ENCODE data around the gene CSRP1.

The CSRP1 gene

GRCh38 chr1:201511941-201512539 is 5.1 kb upstream of the CSRP1 start:
- no peak for DNase-seq

DNA sequence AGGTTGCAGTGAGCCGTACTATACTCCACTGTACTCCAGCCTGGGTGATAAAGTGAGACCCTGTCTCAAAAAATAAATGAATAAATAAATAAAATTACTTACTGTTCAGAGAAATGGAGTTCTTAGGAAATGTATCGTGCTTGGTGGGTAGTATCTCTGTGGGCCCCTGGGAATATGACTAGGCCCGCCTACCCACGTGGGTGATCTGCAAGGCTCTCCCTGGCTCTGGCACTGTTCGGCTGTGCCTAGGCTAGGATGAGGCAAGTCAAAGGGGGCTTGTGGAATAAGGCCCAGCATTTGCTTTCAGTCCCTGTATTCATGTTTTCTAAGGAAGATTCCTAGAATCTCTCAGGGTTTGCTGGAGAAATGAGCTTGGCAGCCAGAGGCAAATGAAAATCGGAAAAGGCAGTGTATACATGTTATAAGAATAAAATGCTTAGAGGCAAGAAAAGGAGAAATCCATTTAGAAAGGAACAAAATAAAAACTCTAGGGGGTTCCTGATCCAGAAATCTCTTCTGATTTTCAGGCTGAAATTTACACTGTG is 4.5 kb upstream of the CSRP1 start:
- DNase-seq, result no peak

DNA sequence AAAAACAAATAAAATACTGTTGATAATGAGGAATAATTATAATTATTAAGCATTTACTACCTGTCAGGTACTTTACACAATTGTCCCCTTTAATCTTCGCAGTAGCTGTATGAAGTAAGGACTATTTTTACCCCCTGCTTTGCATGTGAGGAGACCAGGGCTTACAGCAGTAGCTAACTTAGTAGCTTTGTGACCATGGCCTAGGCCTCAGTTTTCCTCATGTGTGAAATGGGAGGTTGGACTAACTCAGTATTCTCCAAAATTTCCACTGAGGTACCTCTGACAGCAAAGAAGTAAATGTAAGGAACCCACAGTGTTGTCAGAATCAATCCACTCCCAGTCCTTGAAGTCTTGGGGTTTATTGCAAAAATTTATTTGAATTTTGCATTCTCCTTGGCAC is 3.8 kb upstream of the CSRP1 start:
- no peak for DNase-seq

GRCh38 chr1:201509601-201510374 is 2.9 kb upstream of the CSRP1 start:
- DNase-seq, result no peak

DNA sequence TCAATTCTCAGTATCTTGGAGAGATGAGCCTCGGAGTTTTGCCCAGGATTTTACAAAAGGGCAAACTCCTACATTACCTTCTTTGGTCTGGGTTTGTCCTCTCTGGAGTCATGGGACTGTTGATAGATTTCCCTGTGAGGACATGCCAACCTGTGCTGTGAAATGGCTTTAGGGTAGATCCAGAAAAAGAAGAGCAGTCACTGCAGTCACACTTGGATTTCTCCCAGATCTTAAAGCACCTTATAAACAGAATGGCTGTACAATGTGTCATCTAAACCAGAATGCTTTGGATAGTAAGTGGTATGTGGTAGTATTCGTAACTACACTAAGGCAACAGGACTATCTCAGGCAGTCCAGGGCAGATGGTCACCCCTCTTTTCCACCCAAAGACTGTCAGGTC is 1.9 kb upstream of the CSRP1 start:
- DNase-seq, result no peak

- DNase-seq, result no peak
These were observed 395 bp upstream of the CSRP1 start for GRCh38 chr1:201507360-201507675.

DNA sequence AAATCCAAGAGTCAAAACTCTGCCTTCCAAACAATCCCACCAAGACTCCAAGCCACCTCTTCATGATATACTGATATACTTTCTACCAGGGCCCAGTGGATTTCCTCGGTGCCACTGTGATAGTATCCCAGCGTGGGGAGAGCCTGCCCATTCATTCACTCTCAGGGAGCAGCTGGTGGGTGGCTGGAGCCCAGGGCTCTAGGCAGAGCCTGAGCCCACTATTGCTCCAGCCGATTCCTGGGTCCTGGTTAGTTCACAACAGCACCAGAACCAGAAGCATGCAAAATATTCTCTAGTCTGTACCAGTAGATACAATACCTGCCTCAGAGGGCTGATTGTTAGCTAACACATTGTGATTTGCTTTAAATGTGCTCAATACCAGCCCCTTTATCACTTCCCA is 831 bp downstream of the CSRP1 start:
- DNase-seq, result no peak

GRCh38 chr1:201505503-201505890 is 1.4 kb downstream of the CSRP1 start:
- DNase-seq, result no peak

- DNase-seq, result no peak
These were observed 2.0 kb downstream of the CSRP1 start for GRCh38 chr1:201504799-201505502.

- DNase-seq, result no peak
These were observed 2.7 kb downstream of the CSRP1 start for GRCh38 chr1:201504179-201504631.

GRCh38 chr1:201503397-201504176 is 3.3 kb downstream of the CSRP1 start:
- DNase-seq, result no peak

DNA sequence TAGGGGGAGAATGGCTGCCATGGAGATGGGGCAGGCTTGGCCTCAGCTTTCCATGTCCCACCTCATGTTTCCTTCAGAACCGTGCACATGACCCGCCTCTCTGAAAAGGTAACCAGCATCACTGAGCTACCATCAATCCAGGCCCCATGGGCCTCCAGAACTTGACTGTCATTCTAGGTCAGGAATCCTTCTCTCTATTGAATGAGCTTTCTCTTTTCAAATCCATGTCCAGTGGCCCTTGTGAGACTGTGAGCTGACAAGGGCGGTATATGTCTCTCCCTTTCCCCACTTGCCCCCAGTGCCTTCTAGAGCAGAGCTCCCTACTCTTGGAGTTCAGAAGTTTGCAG is 4.4 kb downstream of the CSRP1 start:
- DNase-seq, result no peak

DNA sequence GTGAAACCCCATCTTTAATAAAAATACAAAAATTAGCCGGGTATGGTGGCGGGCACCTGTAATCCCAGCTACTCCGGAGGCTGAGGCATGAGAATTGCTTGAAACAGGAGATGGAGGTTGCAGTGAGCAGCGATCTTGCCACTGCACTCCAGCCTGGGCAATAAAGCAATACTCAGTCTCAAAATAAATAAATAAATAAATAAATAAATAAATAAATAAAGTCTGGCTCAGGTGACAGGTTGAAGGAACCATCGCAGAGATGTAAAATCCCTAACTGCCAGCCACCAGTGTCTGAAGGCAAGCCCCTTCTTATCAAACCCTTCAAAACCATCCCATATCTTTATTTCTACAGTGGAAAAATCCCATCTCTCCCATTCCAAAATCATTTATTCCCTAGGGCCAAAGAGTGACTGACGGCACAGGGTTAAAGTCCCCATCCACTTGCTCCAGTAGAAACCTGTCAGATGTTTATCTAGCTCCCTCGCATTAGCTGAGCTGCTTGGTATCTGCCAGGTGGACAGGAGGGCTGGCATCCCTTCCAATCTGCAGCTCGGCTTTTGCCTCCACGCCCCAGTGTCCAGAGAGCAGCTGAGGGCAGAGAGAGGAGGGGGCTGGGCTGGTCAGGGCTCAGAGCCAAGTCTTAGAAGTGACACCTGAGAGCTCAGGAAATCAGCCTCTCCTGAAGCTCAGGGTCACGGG is 5.0 kb downstream of the CSRP1 start:
- no peak for DNase-seq

DNA sequence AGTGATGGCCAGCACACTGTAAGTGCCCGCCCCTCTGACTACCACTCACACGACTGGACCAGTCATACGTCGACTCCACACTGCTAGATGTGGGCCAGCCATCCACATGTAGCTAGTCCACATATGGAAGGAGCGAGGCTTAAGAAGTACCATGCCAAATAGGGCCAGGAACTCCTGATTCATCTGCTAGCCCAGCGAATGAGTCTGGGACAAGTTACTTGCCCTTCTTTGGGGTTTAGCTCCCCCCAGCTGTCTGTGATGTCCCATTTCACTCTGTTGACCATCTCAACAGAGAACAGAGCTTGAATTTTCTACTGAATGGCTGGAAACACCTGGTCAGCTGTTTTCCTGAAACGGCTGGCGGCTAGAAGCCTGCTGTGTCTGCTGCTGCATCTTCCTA is 5.8 kb downstream of the CSRP1 start:
- no peak for DNase-seq

DNA sequence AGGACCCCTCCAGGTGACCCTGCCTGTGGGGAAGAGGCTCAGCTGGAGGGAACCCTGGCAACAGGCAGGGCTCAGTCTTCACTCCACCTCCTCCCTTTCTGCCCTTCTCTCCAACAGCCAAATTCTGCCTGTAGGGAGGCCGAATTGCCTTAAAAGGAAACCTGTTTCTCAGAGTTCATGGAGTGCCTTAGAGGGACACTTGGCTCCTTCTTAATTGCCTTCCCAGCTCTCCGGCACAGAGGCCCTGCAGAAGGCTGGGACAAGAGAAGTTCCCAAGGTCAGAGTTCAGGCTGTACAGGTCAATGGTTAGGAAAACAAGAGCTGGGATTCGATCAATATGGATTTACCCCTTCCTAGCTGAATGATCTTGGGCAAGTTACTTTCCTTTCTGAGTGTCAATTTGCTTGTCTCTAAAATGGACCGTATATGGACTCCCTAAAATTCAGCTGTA is 6.2 kb downstream of the CSRP1 start:
- DNase-seq, result no peak

- no peak for DNase-seq
These were observed 6.9 kb downstream of the CSRP1 start for GRCh38 chr1:201499795-201500669.

DNA sequence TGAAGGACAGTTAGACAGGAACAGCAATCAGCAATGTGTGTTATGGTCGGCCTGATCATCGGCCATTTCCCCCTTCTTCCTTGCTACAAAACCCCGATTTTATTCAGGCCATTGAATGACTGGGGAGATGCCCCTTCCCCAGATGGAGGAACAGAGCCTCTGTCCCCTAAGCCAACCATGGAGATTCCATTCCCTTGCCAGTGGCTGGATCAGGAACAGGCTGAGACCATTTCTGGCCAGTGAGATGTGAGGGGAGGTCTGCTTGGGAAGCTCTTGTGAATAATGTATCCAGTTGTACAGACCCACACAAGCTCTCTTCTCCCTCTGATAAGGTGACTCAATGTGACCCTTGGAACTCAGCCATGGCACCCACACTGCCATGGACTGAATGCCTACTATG is 7.7 kb downstream of the CSRP1 start:
- no peak for DNase-seq

- no peak for DNase-seq
These were observed 8.3 kb downstream of the CSRP1 start for GRCh38 chr1:201498621-201499020.

DNA sequence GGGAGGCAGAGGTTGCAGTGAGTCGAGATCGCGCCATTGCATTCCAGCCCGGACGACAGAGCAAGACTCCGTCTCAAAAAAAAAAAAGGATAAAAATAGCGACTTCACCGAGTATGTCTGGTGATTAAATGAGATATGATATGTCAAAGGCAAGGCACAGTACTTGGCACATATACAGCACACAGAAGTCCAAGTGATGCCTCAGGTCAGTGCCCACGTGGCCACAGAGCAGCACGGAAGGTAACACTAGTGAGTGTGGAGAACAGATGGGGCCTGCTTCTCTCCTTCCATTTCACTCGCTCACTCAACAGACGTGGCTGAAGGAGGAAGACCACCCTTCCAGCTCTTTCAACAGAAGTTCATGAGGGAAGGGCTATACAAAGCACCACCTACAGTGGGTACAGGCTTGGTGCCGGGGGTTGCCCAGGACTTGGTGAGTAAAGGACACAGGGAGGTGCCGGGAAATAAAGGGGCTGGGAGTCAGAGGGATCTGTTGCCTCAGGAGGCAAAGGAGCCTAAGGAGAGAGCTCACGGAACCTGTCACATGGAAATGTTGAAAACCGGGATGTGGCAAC is 8.9 kb downstream of the CSRP1 start:
- DNase-seq, result no peak

DNA sequence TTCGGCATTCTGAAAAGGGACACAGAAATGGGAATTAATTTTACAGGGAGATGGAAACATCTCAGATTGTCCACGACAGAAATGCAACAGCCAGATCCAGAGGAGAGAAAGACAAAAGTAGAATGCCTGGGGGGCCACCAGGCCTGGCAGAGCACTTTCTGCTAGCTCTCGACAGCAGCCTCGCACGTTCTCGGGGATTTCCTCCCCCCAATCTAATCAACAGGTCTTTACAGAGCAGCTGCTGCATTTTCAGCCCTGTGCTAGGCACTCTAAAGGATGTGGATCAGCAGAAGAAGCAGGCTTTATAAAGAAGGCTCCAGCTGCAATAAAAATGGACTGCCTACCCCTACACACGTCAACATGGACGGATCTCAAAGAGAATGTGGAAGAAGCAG is 10.6 kb downstream of the CSRP1 start:
- no peak for DNase-seq
